Measurements from ENCODE around the gene CKMT2. TPM values are rescaled to one million over a fixed set of nuclear protein-coding genes. Genes with fewer than 3 reads are reported as not detected.
"Not testable (repeated sequence)": the region's sequence is repeated elsewhere in the genome, so short reads cannot be mapped to it uniquely, and the experiment has no call there.

CKMT2 gene
- total RNA-seq, 4 donors from 2014 or later = 8.6 to 14.9 (median 12.9) TPM

GRCh38 chr5:81268521-81269196 lies 35.5 kb downstream of the CKMT2 start:
- H3K27ac ChIP-seq (replicated peaks in 1 of 4) = no peak overlapping the region
- peaks cover 0 to 80% (median 8%) of the 10 kb centered on the region in 4 donors for H3K36me3 ChIP-seq

GRCh38 chr5:81269751-81270393 lies 36.8 kb downstream of the CKMT2 start:
- Histone ChIP-seq H3K36me3 (peaks cover 0 to 68% (median 6%) of the 10 kb centered on the region in 4 donors), H3K9me3 (peaks cover 0 to 8% (median 2%) of the 10 kb centered on the region in 4 donors), H3K27me3 (no peaks in the 10 kb centered on the region), H3K4me1 (no peaks in the 10 kb centered on the region), H3K27ac (replicated peaks in 1 of 4) (no peak overlapping the region), H3K4me3 (no peak overlapping the region)
- no peak for TF ChIP-seq POLR2AphosphoS5 (IDR thresholded peaks at IDR 0.05)
- TF ChIP-seq POLR2A (IDR thresholded peaks at IDR 0.05; ENCODE audit: low read depth) = no peak
- no peak for TF ChIP-seq CTCF (IDR thresholded peaks at IDR 0.05)
- no peak for TF ChIP-seq EP300 (IDR thresholded peaks at IDR 0.05)
- intact Hi-C loops (cut with DNase I) = no loop called here
- WGBS = 95% methylated on average over 8 of the region's 8 CpGs
- no peak for DNase-seq (ENCODE audit: extremely low spot score)

More at GRCh38 chr5:81268521-81269196, 35.5 kb downstream of the CKMT2 start:
- no peak for TF ChIP-seq POLR2AphosphoS5 (IDR thresholded peaks at IDR 0.05)
- TF ChIP-seq CTCF (IDR thresholded peaks at IDR 0.05) = no peak
- TF ChIP-seq EP300 (IDR thresholded peaks at IDR 0.05) = no peak
- TF ChIP-seq POLR2A (IDR thresholded peaks at IDR 0.05; ENCODE audit: low read depth) = no peak
- 67% methylated on average over 3 of the region's 3 CpGs for WGBS
- H3K4me3 ChIP-seq = no peak overlapping the region
- intact Hi-C loops (cut with DNase I) = no loop called here
- no peaks in the 10 kb centered on the region for H3K4me1 ChIP-seq
- no peaks in the 10 kb centered on the region for H3K9me3 ChIP-seq
- DNase-seq (ENCODE audit: extremely low spot score) = no peak
- no peaks in the 10 kb centered on the region for H3K27me3 ChIP-seq

GRCh38 chr5:81270394-81271027 lies 37.4 kb downstream of the CKMT2 start:
- H3K4me3 ChIP-seq; H3K4me1 ChIP-seq; DNase-seq (ENCODE audit: extremely low spot score); intact Hi-C loops (cut with DNase I); H3K27me3 ChIP-seq; H3K27ac ChIP-seq (replicated peaks in 1 of 4): not testable (repeated sequence)
- WGBS = 100% methylated on average over 2 of the region's 2 CpGs
- peaks cover 0 to 12% (median 4%) of the 10 kb centered on the region in 4 donors for H3K9me3 ChIP-seq
- H3K36me3 ChIP-seq = peaks cover 0 to 61% (median 6%) of the 10 kb centered on the region in 4 donors

GRCh38 chr5:81283976-81284375 lies 50.9 kb downstream of the CKMT2 start:
- 94% methylated on average over 1 of the region's 1 CpG for WGBS
- Histone ChIP-seq H3K27ac (replicated peaks in 1 of 4) (no peak overlapping the region), H3K9me3 (no peaks in the 10 kb centered on the region), H3K27me3 (no peaks in the 10 kb centered on the region), H3K4me3 (no peak overlapping the region), H3K36me3 (no peaks in the 10 kb centered on the region), H3K4me1 (no peaks in the 10 kb centered on the region)
- intact Hi-C loops (cut with DNase I) = no loop called here
- TF ChIP-seq EP300 (IDR thresholded peaks at IDR 0.05) = no peak
- no peak for TF ChIP-seq CTCF (IDR thresholded peaks at IDR 0.05)
- TF ChIP-seq POLR2AphosphoS5 (IDR thresholded peaks at IDR 0.05) = no peak
- TF ChIP-seq POLR2A (IDR thresholded peaks at IDR 0.05; ENCODE audit: low read depth) = no peak
- DNase-seq (ENCODE audit: extremely low spot score) = no peak

GRCh38 chr5:81286059-81286617 lies 53.0 kb downstream of the CKMT2 start:
- TF ChIP-seq EP300 (IDR thresholded peaks at IDR 0.05) = no peak
- no peak for TF ChIP-seq POLR2AphosphoS5 (IDR thresholded peaks at IDR 0.05)
- no peak for TF ChIP-seq CTCF (IDR thresholded peaks at IDR 0.05)
- WGBS = 83% methylated on average over 3 of the region's 3 CpGs
- no peak for DNase-seq (ENCODE audit: extremely low spot score)
- Histone ChIP-seq H3K4me1 (no peaks in the 10 kb centered on the region), H3K9me3 (no peaks in the 10 kb centered on the region), H3K27ac (replicated peaks in 1 of 4) (no peak overlapping the region), H3K27me3 (no peaks in the 10 kb centered on the region), H3K36me3 (no peaks in the 10 kb centered on the region), H3K4me3 (no peak overlapping the region)
- intact Hi-C loops (cut with DNase I) = no loop called here
